Activated CD4-positive, alpha-beta memory T cell treated with anti-CD3 and anti-CD28 coated beads, Interleukin-2, amount 10 ng/mL, durations not matched to agents 7 days and 5 days (primary cell): Measurements from ENCODE around the gene ABCC4. TPM values are rescaled to one million over a fixed set of nuclear protein-coding genes. Genes with fewer than 3 reads are reported as not detected.

ENCODE experiments used
- CTCF ChIA-PET: fragments of 350-600 bp; sonication (Branson Sonifier 250); formaldehyde crosslinking; loops from one replicate; lab custom pipeline; 2021; ENCODE audit warnings: antibody characterized with exemption, inconsistent platforms; lab: Charles Lee
- POLR2A ChIA-PET: fragments of 350-600 bp; sonication (Branson Sonifier 250); formaldehyde crosslinking; loops from one replicate; lab custom pipeline; 2021; ENCODE audit warnings: antibody characterized with exemption; lab: Charles Lee
- DNase-seq: peaks from one replicate; pipeline ENCODE4 v3.0.0-alpha.2; 2020
- H3K27ac Mint-ChIP-seq: one replicate; pipeline ENCODE4 v1.8.0; 2021; ENCODE audit warnings: mild to moderate bottlenecking, mixed read lengths
- H3K27me3 Mint-ChIP-seq: one replicate; pipeline ENCODE4 v1.8.0; 2021; ENCODE audit warnings: mixed read lengths
- H3K36me3 Mint-ChIP-seq: one replicate; pipeline ENCODE4 v1.8.0; 2021; ENCODE audit warnings: low read depth, mixed read lengths
- H3K4me1 Mint-ChIP-seq: one replicate; pipeline ENCODE4 v1.8.0; 2021; ENCODE audit warnings: mixed read lengths
- H3K4me3 Mint-ChIP-seq: one replicate; pipeline ENCODE4 v1.8.0; 2021; ENCODE audit warnings: mild to moderate bottlenecking, mixed read lengths
- H3K9me3 Mint-ChIP-seq: one replicate; pipeline ENCODE4 v1.8.0; 2021; ENCODE audit warnings: mixed read lengths
- total RNA-seq, 2 experiments: library from RNA; stranded (reverse); gene quantifications; one replicate each; pipeline ENCODE4 v1.2.3, GENCODE V29; 2021

Gene ABCC4
- total RNA-seq, 2 experiments from 2014 or later: 3.8 to 4.5 TPM

DNA sequence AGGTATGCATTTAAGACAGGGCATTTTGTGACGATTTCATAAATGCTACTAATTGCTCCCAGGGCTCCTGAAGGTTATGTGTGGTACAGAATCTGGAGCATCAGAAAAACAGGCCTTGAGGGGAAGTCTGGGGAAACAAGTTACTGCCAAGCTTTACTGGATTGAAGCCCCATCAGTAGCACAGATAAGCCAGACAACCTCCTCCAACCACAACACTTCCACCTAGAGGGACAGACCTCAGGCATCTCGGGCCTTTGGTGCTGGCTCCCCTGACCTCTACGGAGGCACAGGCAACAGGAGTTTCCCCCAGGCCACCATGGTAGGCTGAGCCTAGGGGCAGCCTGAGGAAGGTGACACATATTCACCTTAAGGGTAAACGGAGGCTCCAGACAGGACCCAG is 54.1 kb downstream of the ABCC4 start:
- Mint-ChIP-seq H3K4me3 (no peak overlapping the region), H3K27me3 (no peaks in the 10 kb centered on the region), H3K9me3 (no peaks in the 10 kb centered on the region), H3K27ac (no peak overlapping the region), H3K4me1 (no peaks in the 10 kb centered on the region), H3K36me3 (no peaks in the 10 kb centered on the region)
- ChIA-PET POLR2A (no interaction called here), CTCF (no interaction called here)
- no peak for DNase-seq

DNA sequence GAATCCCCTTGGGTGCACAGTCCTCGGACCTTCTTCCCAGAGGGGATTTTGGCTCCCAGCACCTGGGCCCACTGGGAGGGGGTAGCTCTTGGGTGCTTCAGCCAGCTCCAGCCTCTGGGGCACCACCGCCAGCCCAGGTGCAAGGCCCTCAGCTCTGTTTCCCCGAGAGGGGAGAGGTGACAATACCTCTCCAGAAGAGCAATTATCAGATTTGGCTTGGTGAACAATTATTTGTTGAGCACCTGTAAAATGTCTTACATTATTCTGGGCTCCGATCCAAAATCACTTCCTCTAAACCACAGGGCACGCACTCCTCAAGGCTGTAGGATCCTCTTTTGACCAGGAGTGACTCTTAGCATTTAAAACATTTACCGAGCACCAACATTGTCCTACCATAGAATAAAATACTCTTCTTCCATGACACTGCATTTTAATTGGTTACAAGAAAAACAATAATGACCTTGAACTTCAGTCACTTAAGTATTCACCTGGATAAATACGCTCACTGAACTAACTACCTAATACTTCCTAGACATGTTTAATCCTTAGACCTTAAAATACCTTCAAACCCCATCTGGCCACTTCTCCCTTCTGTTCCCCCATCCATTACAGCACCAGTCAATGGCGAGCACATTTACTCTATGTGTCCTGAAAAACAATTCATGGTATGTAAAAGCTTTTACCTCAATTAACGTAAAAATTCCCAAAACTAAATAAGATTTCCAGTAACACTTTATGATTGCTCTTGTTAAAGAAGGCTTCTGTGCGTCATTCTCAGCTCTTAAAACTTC is 54.8 kb downstream of the ABCC4 start:
- no peak overlapping the region for H3K27ac Mint-ChIP-seq

DNA sequence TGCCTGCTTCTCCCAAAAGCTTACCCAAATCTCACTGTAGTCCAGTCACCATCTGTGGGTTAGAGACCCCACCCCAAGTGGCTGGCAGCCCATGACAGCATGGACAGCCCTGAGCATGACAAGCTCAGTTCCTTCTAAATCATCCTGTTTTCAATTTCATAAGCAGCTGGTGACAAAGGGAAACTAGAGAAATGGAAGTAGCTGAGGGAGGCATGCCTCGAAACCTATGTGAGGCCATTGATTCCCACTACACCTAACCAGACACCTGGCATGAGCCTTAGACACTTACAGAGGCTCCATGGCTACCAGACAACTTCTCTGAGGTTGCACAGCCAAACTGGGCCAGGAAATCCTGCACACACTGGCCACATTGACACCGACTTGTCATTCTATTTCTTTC is 56.2 kb downstream of the ABCC4 start:
- Mint-ChIP-seq H3K36me3 (no peaks in the 10 kb centered on the region), H3K27me3 (no peaks in the 10 kb centered on the region), H3K9me3 (no peaks in the 10 kb centered on the region), H3K4me3 (no peak overlapping the region), H3K27ac (no peak overlapping the region), H3K4me1 (no peaks in the 10 kb centered on the region)
- POLR2A ChIA-PET: no interaction called here
- CTCF ChIA-PET: no interaction called here
- no peak for DNase-seq

More for the DNA sequence above, 54.8 kb downstream of the ABCC4 start:
- ChIA-PET POLR2A (no interaction called here), CTCF (no interaction called here)
- Mint-ChIP-seq H3K4me3 (no peak overlapping the region), H3K4me1 (no peaks in the 10 kb centered on the region), H3K36me3 (no peaks in the 10 kb centered on the region), H3K27me3 (no peaks in the 10 kb centered on the region), H3K9me3 (no peaks in the 10 kb centered on the region)
- no peak for DNase-seq

DNA sequence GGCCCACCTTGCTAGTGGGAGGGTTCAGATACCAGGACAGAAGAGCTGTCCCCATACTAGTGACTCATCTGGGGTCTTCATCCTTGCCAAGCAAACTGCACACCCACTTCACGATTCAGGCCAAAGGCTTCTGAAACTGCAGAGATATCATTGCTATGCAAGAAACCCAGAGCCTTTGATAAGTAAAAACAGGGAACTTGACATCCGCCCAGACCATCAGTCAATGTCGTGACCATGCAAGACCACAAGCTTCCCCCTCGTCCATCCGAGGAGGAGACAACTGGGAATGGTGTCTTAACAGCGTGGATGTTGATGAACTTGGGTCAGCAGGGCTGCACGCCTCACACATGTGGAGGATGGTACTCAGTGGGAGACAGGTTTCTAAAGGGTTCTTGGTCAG is 58.0 kb downstream of the ABCC4 start:
- no peaks in the 10 kb centered on the region for H3K27me3 Mint-ChIP-seq
- H3K36me3 Mint-ChIP-seq: peaks cover 4% of the 10 kb centered on the region
- ChIA-PET POLR2A (no interaction called here), CTCF (no interaction called here)
- H3K27ac Mint-ChIP-seq: no peak overlapping the region
- H3K9me3 Mint-ChIP-seq: no peaks in the 10 kb centered on the region
- DNase-seq: no peak
- no peaks in the 10 kb centered on the region for H3K4me1 Mint-ChIP-seq
- H3K4me3 Mint-ChIP-seq: no peak overlapping the region

DNA sequence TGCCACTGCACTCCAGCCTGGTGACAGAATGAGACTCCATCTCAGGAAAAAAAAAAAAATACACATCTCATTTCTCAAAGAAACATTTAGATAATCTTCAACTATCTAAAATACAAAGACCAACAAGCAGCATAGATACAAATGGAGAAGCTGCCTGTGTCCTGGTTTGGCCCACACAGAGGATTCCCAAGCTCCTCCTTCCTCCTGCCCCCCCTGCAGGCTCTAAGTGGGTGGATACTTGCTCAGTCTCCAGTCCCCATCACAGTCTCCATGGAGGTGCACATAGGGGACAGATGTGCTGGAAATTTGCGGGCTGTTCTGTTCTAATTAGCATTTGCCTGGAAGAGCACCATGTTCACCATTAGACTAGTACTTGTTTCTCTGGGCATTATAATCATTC is 59.9 kb downstream of the ABCC4 start:
- H3K4me1 Mint-ChIP-seq: no peaks in the 10 kb centered on the region
- H3K9me3 Mint-ChIP-seq: no peaks in the 10 kb centered on the region
- peaks cover 4% of the 10 kb centered on the region for H3K36me3 Mint-ChIP-seq
- ChIA-PET POLR2A (no interaction called here), CTCF (no interaction called here)
- no peaks in the 10 kb centered on the region for H3K27me3 Mint-ChIP-seq
- no peak overlapping the region for H3K27ac Mint-ChIP-seq
- H3K4me3 Mint-ChIP-seq: no peak overlapping the region
- DNase-seq: no peak

DNA sequence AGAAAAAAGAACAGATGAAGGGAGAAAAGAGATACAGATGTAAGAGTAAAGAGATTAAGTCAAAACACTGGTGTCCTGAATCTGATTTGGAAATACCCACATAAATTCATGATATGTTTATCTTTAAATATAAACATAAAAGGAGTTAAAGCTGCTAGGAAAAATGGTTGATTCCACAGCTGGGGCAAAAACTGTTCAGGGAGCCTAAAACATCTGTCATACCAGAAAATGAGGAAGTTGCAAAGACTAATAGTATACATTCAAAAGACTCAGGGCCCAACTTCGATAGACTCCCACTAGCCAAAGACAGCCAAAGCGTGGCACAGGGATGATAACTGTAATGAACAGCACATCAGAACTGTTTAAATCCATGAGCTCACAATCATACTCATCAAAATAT is 62.0 kb downstream of the ABCC4 start:
- no peaks in the 10 kb centered on the region for H3K27me3 Mint-ChIP-seq
- POLR2A ChIA-PET: no interaction called here
- H3K4me1 Mint-ChIP-seq: no peaks in the 10 kb centered on the region
- no peak for DNase-seq
- H3K36me3 Mint-ChIP-seq: peaks cover 4% of the 10 kb centered on the region
- no peaks in the 10 kb centered on the region for H3K9me3 Mint-ChIP-seq
- CTCF ChIA-PET: no interaction called here
- no peak overlapping the region for H3K27ac Mint-ChIP-seq
- H3K4me3 Mint-ChIP-seq: no peak overlapping the region

DNA sequence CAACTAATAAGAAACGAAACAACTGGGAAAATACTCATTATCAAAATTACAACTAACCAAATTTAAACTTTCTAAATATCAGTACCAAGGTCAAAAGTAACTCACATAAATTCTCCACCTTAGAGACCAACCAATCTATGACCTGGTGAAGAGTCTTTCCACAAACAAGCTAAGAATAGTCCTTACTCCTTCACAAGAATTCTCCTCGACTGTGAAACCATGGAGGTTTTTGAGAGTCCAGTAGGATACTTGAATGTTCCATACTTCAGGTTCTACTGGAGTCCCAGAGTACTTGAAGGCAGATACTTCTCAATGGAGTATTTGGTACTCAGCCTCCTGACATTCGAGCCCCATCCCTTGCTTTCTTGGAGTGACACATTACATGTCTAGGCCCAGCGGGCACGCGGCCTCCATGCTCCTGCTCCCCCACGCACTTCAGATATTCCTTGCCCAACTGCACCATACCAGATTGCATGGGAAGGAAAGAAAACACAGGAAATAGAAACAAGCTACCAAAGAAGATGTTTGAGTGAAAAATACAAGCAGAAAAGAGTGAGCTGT is 63.9 kb downstream of the ABCC4 start:
- ChIA-PET POLR2A (no interaction called here), CTCF (interaction anchor here (0.7 kb wide), 1 partner anchor 557 kb away, joined by 5 read pairs; no protein-coding TSS in a partner anchor)
- no peak overlapping the region for H3K27ac Mint-ChIP-seq
- no peaks in the 10 kb centered on the region for H3K9me3 Mint-ChIP-seq
- no peaks in the 10 kb centered on the region for H3K27me3 Mint-ChIP-seq
- H3K36me3 Mint-ChIP-seq: peaks cover 4% of the 10 kb centered on the region
- no peak overlapping the region for H3K4me3 Mint-ChIP-seq
- no peak for DNase-seq
- no peaks in the 10 kb centered on the region for H3K4me1 Mint-ChIP-seq

DNA sequence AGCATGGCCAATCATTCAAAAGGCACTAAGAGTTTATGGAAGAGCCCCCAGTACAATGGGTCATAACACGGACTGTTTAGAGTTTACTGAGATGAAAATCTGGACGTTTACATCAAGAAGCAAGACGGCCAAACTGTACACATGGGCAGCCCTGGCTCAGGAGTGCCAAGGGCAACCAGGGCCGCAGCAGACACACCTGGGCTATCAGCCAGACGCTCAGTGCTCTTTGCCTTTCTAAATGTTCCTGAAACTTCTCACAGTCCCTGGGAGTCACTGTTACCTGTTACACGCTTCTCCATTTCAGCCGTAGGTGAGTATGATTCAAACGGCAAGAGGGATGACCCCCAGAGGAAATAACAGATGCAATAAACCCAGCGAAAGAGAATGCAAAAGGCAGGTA is 64.5 kb downstream of the ABCC4 start:
- H3K27ac Mint-ChIP-seq: no peak overlapping the region
- H3K4me3 Mint-ChIP-seq: no peak overlapping the region
- peaks cover 4% of the 10 kb centered on the region for H3K36me3 Mint-ChIP-seq
- H3K4me1 Mint-ChIP-seq: no peaks in the 10 kb centered on the region
- H3K27me3 Mint-ChIP-seq: no peaks in the 10 kb centered on the region
- no peaks in the 10 kb centered on the region for H3K9me3 Mint-ChIP-seq
- ChIA-PET CTCF (no interaction called here), POLR2A (no interaction called here)
- no peak for DNase-seq

DNA sequence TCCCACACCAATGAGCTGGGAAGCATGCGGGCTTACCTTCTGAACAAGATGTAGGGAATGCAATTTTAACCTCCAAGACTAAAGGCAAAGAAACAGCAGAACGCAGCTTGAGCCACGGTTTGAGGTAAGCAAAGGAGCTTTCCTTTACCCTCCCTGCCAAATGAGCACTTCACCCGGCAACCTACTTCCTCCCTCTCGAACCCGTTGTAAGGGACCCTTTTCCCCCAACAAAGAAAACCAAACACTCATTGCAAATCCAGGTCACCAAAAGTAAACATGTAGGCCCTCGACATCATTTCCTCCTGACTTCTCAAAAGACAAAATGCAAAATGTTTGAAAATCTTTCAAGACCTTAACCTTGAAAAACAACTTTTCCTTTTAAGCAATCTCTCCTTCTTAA is 65.3 kb downstream of the ABCC4 start:
- ChIA-PET POLR2A (no interaction called here), CTCF (no interaction called here)
- Mint-ChIP-seq H3K4me1 (no peaks in the 10 kb centered on the region), H3K27me3 (no peaks in the 10 kb centered on the region), H3K36me3 (peaks cover 4% of the 10 kb centered on the region), H3K27ac (no peak overlapping the region), H3K4me3 (no peak overlapping the region), H3K9me3 (no peaks in the 10 kb centered on the region)
- no peak for DNase-seq

DNA sequence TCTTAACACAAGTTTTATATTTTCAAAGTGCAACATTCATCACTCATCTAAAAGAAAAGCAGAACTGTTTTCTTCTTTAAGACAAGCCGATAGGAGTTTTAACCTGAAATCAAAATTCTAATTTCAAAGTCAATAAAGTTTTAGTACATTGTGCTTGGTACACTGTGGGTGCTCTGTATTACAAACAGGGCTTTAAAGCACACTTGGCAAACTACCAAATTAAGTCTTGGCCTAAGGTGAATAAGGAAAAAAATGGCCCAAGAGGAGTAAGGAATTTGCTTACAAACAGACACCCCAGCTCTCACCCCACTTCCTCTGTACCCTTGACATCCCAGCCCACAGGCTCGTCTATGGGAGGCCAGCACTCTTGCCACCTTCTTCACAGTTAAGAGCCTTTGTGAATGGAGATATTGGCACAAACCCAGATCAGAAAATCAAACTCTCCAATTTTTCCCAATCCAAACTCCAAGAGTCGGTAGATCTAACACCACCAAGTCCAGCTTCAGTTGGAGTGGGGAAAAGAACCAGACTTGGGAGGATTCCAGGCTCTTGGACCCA is 66.0 kb downstream of the ABCC4 start:
- CTCF ChIA-PET: no interaction called here
- no peak overlapping the region for H3K27ac Mint-ChIP-seq

DNA sequence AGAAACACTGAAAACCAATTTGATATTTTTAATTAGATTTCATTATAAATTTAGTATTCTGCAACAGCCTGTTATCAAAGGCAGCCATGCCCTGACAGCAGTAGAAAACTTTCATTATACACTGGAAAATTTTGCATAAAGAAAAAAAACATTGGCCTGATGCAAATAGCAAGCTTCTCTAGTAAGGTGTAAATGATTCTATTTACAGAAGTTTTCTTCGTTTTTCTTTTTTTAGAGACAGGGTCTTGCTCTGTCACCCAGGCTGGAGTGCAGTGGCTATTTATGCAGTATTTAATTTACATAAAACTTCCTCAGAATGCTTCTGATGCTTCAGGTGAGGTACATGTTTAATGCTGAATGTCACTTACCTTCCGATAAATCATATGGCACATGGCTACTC is 67.0 kb downstream of the ABCC4 start:
- H3K4me3 Mint-ChIP-seq: no peak overlapping the region
- CTCF ChIA-PET: no interaction called here

More for the DNA sequence above, 66.0 kb downstream of the ABCC4 start:
- Mint-ChIP-seq H3K4me1 (no peaks in the 10 kb centered on the region), H3K36me3 (peaks cover 4% of the 10 kb centered on the region), H3K27me3 (no peaks in the 10 kb centered on the region), H3K9me3 (no peaks in the 10 kb centered on the region), H3K4me3 (no peak overlapping the region)
- DNase-seq: no peak
- POLR2A ChIA-PET: no interaction called here

DNA sequence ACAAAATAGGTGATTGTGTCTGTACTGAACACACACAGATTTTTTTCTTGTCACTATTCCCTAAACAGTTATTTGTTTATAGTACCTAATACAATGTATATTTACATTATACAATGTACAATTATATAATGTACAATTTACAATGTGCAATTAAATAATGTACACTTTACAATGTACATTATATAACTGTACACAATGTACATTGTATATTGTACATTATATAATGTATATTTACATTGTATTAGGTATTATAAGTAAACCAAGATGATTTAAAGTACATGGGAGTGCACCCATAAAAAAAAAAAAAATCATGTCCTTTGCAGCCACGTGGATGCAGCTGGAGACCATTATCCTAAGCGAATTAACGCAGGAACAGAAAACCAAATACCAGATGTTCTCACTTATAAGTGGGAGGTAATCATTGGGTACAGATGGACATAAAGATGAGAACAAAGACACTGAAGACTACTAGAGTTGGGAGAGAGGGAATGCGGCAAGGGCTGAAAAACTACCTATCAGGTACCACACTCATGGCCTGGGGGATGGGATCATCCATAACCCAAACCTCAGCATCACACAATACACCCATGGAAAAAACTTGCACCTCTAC is 68.1 kb downstream of the ABCC4 start:
- H3K27me3 Mint-ChIP-seq: no peaks in the 10 kb centered on the region
- no peaks in the 10 kb centered on the region for H3K9me3 Mint-ChIP-seq
- H3K4me3 Mint-ChIP-seq: no peak overlapping the region
- H3K36me3 Mint-ChIP-seq: no peaks in the 10 kb centered on the region
- H3K27ac Mint-ChIP-seq: no peak overlapping the region
- CTCF ChIA-PET: no interaction called here
- peaks cover 2% of the 10 kb centered on the region for H3K4me1 Mint-ChIP-seq
- POLR2A ChIA-PET: no interaction called here
- no peak for DNase-seq

More for the DNA sequence above, 67.0 kb downstream of the ABCC4 start:
- Mint-ChIP-seq H3K27ac (no peak overlapping the region), H3K27me3 (no peaks in the 10 kb centered on the region), H3K9me3 (no peaks in the 10 kb centered on the region), H3K36me3 (no peaks in the 10 kb centered on the region), H3K4me1 (no peaks in the 10 kb centered on the region)
- POLR2A ChIA-PET: no interaction called here
- no peak for DNase-seq

DNA sequence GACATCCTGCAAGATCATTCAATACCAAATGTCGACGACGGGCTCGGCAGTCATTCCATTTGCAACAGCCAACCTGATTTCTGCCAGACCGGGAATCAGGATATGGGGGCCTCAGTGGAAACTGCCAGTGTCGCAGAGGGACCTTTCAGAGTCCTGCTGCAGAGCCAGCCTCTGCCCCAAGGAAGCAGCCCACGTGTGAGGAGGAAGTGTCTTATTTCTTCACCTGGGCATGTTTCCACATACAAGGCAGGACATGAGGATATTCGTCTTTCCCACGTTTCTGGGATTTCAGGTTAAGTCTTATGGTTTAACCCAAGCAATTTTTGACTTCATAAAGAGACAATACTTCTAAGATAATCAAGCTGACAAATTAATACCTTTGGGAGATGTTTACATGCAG is 69.9 kb downstream of the ABCC4 start:
- CTCF ChIA-PET: interaction anchor here (1.3 kb wide), 1 partner anchor 173 kb away, joined by 3 read pairs; no protein-coding TSS in a partner anchor
- peaks cover 18% of the 10 kb centered on the region for H3K4me1 Mint-ChIP-seq
- H3K27me3 Mint-ChIP-seq: no peaks in the 10 kb centered on the region
- H3K36me3 Mint-ChIP-seq: no peaks in the 10 kb centered on the region
- H3K27ac Mint-ChIP-seq: no peak overlapping the region
- POLR2A ChIA-PET: no interaction called here
- DNase-seq: no peak
- H3K4me3 Mint-ChIP-seq: no peak overlapping the region
- H3K9me3 Mint-ChIP-seq: no peaks in the 10 kb centered on the region
